Measurements from ENCODE around the gene CHAF1A.

CHAF1A gene, protein sequence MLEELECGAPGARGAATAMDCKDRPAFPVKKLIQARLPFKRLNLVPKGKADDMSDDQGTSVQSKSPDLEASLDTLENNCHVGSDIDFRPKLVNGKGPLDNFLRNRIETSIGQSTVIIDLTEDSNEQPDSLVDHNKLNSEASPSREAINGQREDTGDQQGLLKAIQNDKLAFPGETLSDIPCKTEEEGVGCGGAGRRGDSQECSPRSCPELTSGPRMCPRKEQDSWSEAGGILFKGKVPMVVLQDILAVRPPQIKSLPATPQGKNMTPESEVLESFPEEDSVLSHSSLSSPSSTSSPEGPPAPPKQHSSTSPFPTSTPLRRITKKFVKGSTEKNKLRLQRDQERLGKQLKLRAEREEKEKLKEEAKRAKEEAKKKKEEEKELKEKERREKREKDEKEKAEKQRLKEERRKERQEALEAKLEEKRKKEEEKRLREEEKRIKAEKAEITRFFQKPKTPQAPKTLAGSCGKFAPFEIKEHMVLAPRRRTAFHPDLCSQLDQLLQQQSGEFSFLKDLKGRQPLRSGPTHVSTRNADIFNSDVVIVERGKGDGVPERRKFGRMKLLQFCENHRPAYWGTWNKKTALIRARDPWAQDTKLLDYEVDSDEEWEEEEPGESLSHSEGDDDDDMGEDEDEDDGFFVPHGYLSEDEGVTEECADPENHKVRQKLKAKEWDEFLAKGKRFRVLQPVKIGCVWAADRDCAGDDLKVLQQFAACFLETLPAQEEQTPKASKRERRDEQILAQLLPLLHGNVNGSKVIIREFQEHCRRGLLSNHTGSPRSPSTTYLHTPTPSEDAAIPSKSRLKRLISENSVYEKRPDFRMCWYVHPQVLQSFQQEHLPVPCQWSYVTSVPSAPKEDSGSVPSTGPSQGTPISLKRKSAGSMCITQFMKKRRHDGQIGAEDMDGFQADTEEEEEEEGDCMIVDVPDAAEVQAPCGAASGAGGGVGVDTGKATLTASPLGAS

GRCh38 chr19:4402171-4403004 is at the start of gene CHAF1A:
Gene CHAF1A (plus strand): TSS chr19:4402640. CDS start chr19:4402763, 123 bp downstream.
- in situ Hi-C loops (cut with HindIII; ENCODE audit: low sequenced_read_pairs), result no loop called here

DNA sequence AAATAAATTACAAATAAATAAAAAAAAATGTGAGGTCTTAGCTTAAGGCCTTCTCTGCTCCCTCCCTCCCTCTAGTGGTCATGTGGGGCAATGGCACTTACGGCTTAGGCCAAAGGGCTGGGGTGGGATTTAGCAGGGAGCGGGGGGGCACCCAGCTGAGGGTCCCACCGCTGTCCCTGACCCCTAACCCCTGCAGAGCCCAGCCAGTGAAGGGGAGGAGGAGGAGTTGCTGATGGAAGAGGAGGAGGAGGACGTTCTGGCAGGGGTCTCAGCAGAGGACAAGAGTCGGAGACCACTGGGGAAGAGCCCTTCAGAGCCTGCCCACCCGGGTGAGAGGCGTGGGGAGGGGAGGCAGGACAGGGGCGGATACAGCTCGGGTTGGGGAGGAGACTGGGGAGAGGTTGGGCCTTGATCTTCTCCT is 49.7 kb upstream of the CHAF1A start:
- in situ Hi-C loops (cut with HindIII; ENCODE audit: low sequenced_read_pairs), result no loop called here

- in situ Hi-C loops (cut with HindIII; ENCODE audit: low sequenced_read_pairs), result no loop called here
Observed at GRCh38 chr19:4354282-4354681, 48.2 kb upstream of the CHAF1A start.

DNA sequence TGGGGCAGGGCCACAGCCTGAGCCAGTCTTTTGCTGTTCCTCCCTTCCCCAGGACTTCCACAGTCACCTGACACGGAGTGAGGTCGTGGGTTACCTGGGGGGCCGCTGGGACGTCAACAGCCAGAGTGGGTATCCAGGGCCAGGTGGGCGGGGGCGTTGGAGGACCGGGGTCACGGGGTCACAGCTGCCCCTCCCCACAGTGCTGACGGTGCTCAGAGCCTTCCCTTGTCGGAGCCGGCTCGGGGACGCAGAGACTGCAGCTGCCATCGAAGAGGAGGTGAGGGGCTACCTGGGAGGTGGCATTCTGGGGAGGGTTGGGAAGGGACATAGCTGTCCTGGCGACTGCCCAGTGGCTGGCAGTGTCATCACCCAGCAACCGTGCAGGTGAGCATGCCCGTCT is 47.5 kb upstream of the CHAF1A start:
- in situ Hi-C loops (cut with HindIII; ENCODE audit: low sequenced_read_pairs), result no loop called here

GRCh38 chr19:4357095-4357797 is 45.2 kb upstream of the CHAF1A start:
- in situ Hi-C loops (cut with HindIII; ENCODE audit: low sequenced_read_pairs), result no loop called here

GRCh38 chr19:4357921-4358326 is 44.5 kb upstream of the CHAF1A start:
- in situ Hi-C loops (cut with HindIII; ENCODE audit: low sequenced_read_pairs), result no loop called here

GRCh38 chr19:4358709-4359626 is 43.5 kb upstream of the CHAF1A start:
- in situ Hi-C loops (cut with HindIII; ENCODE audit: low sequenced_read_pairs), result no loop called here

DNA sequence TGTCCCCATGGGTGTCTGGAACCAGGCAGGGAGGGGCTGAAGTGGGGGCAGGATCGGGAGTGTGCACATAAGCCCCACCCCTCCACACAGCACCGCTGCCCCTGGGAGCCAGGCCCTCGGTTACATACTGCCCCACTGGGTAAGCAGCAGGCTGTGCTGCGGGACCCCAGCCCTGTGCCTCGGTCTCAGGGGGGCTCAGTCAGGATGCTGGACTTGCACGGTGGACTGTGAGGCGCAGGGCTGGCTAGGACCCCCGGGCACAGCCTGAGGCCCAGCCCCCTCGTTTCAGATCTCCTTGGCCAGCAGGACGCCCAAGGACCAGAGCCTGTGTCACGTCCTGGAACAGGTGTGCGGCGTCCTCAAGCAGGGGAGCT is 42.8 kb upstream of the CHAF1A start:
- in situ Hi-C loops (cut with HindIII; ENCODE audit: low sequenced_read_pairs), result no loop called here

GRCh38 chr19:4360081-4360569 is 42.3 kb upstream of the CHAF1A start:
- in situ Hi-C loops (cut with HindIII; ENCODE audit: low sequenced_read_pairs), result loop anchor here (10.0 kb wide), 2 partner anchors 55 to 85 kb away; no protein-coding TSS in a partner anchor

- in situ Hi-C loops (cut with HindIII; ENCODE audit: low sequenced_read_pairs), result loop anchor here (10.0 kb wide), 2 partner anchors 54 to 84 kb away; no protein-coding TSS in a partner anchor
Observed at GRCh38 chr19:4360641-4361151, 41.7 kb upstream of the CHAF1A start.

DNA sequence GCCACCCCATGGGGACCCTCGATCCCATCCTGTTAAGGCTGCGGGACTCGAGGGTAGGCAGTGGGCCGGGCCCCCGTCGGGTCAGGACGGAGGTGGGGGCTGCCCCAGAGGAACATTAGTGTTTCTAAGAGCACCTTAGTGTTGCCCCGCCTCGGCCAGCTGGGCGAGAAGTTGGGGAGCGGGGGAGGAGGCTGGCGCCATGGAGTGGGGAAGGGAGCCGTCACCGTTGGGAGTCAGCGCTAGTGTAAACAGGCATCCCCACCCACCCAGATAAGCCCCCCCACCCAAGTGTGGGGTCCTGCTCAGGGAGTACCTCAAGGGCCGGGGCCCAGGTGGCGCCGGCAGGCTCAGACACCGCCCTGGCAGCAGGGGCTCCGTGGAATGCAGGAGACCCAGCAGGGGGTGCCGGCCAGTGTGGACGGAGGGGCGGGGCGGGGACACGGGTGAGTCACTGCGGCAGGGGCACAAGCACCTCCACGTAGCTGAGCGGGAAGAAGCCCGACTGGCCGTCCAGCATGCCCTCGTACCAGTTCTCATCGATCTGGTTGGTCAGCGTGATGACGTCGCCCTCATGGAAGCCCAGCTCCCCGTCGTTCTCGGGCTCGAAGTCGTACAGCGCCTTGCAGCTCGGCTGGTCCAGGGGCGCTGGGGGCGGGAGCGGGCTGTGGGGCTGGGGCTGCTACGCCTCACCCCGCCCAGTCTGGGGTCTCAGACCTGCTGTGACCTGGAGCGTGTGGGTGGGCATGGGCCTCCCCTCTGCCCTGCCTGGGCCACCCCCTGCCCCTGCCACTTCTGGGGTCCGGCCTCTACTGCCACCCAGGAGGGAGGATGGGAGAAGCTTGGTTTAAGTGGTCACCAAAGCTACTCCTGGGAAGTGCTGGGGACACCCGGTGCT is 41.0 kb upstream of the CHAF1A start:
- in situ Hi-C loops (cut with HindIII; ENCODE audit: low sequenced_read_pairs), result loop anchor here (10.0 kb wide), 2 partner anchors 53 to 83 kb away; no protein-coding TSS in a partner anchor

DNA sequence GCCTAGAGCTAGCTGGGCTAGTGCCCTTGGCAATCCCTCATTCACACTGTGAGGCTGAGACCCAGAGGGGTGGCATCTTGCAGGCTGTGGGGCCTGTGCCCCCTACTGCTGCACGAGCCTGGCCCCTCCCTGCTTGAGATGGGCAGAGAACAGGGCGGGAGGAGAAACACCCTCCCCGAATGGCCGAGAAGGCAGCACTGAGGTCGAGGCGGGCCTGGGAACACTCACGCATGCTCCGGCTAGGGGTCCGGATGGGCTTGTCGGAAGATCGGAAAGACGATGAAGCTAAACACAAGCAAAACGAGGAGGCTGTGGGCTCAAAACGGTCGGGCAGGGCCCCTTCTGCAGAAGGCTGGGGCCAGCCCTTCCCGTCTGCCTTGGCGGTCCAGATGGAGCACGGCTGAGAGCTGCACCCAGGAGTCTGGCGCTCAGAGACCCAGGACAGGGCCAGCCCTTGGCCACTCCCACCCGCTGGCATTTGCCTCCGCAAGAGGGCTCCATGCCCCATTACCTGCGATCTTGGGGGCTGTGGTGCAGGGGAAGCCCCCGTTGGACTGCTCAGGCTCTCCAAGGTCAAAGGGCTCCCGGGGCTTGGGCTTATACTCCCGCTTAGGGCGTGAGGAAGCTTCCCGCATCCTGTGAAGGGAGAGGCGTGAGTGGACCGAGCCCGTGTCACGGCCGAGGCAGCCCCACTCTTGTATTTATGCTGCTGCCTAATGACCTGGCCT is 40.2 kb upstream of the CHAF1A start:
- in situ Hi-C loops (cut with HindIII; ENCODE audit: low sequenced_read_pairs), result loop anchor here (10.0 kb wide), 2 partner anchors 53 to 83 kb away; no protein-coding TSS in a partner anchor

GRCh38 chr19:4362831-4363545 is 39.5 kb upstream of the CHAF1A start:
- in situ Hi-C loops (cut with HindIII; ENCODE audit: low sequenced_read_pairs), result loop anchor here (10.0 kb wide), 2 partner anchors 52 to 82 kb away; no protein-coding TSS in a partner anchor

DNA sequence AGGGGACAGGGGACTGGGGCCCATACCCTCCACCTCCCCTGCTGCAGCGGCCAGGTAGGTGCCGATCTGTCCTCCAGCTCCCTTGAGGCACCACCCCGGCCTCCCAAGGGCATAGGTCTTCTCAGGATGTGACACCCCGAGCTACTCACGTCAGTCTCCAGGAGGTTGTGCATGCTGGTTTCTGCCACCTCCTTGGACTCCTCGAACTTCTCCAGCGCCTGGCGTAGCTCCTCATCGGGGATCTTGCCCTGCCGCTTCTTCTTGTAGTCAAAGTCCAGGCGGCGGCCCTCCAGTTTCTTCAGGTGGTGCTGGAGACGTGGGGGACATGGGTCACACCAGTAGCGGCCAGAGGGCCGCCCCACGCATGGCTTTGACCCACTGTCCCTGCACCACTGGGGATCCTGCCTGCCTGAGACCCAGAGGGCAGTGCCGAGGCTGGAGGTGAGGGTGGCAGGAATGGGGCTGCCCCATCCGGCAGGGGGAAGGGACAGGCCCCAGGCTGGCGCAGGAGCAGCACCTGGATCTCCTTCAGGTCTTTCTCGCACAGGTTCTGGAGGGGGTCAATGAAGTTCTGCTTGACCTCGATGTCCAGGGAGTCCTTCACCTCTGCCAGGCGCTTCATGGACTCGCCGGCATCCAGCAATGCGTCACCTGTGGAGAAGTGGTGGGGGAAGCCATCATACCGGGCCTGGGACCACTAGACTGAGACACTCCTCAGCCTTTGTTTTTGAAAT is 38.7 kb upstream of the CHAF1A start:
- in situ Hi-C loops (cut with HindIII; ENCODE audit: low sequenced_read_pairs), result loop anchor here (10.0 kb wide), 2 partner anchors 51 to 81 kb away; no protein-coding TSS in a partner anchor

GRCh38 chr19:4365341-4365740 is 37.1 kb upstream of the CHAF1A start:
- in situ Hi-C loops (cut with HindIII; ENCODE audit: low sequenced_read_pairs), result loop anchor here (10.0 kb wide), 2 partner anchors 49 to 79 kb away; no protein-coding TSS in a partner anchor
